ENCODE results near the gene DYNC1I1. TPM values are rescaled to one million over a fixed set of nuclear protein-coding genes. Genes with fewer than 3 reads are reported as not detected.

DYNC1I1 gene
- total and polyA plus RNA-seq, 8 donors = 1.6 to 16.0 (median 9.6) TPM

- ATAC-seq = no peak
- intact Hi-C loops (cut with DNase I) = no loop called here
- TF ChIP-seq CTCF (IDR thresholded peaks at IDR 0.05) = no peak
- Histone ChIP-seq H3K36me3 (no peaks in the 10 kb centered on the region), H3K9me3 (no peaks in the 10 kb centered on the region), H3K4me1 (no peaks in the 10 kb centered on the region), H3K27me3 (no peaks in the 10 kb centered on the region), H3K27ac (no peak overlapping the region), H3K4me3 (no peak overlapping the region)
- DNase-seq = no peak
Measured at GRCh38 chr7:95974108-95974507, 201.8 kb downstream of the DYNC1I1 start.

- no peak overlapping the region for H3K4me3 ChIP-seq
- intact Hi-C loops (cut with DNase I) = no loop called here
- no peak for DNase-seq
- no peak for ATAC-seq
- H3K27me3 ChIP-seq = no peaks in the 10 kb centered on the region
- no peaks in the 10 kb centered on the region for H3K4me1 ChIP-seq
- no peaks in the 10 kb centered on the region for H3K36me3 ChIP-seq
- H3K27ac ChIP-seq = no peak overlapping the region
- no peak for TF ChIP-seq CTCF (IDR thresholded peaks at IDR 0.05)
- no peaks in the 10 kb centered on the region for H3K9me3 ChIP-seq
Measured at GRCh38 chr7:95976369-95977060, 204.2 kb downstream of the DYNC1I1 start.

- ATAC-seq = no peak
- Histone ChIP-seq H3K27ac (no peak overlapping the region), H3K36me3 (no peaks in the 10 kb centered on the region), H3K9me3 (no peaks in the 10 kb centered on the region), H3K4me3 (no peak overlapping the region), H3K27me3 (no peaks in the 10 kb centered on the region), H3K4me1 (no peaks in the 10 kb centered on the region)
- DNase-seq = no peak
- no peak for TF ChIP-seq CTCF (IDR thresholded peaks at IDR 0.05)
- intact Hi-C loops (cut with DNase I) = no loop called here
Measured at GRCh38 chr7:95977994-95978393, 205.6 kb downstream of the DYNC1I1 start.

- TF ChIP-seq CTCF (IDR thresholded peaks at IDR 0.05) = no peak
- Histone ChIP-seq H3K27me3 (no peaks in the 10 kb centered on the region), H3K36me3 (no peaks in the 10 kb centered on the region), H3K4me3 (no peak overlapping the region), H3K9me3 (no peaks in the 10 kb centered on the region), H3K4me1 (no peaks in the 10 kb centered on the region), H3K27ac (no peak overlapping the region)
- ATAC-seq = no peak
- intact Hi-C loops (cut with DNase I) = no loop called here
- DNase-seq = peak in 2 of 4 donors; percentile 59 to 75
Measured at GRCh38 chr7:95980167-95980566, 207.8 kb downstream of the DYNC1I1 start.

- no peak for TF ChIP-seq CTCF (IDR thresholded peaks at IDR 0.05)
- H3K4me1 ChIP-seq = no peaks in the 10 kb centered on the region
- ATAC-seq = no peak
Measured at GRCh38 chr7:95980706-95981105, 208.4 kb downstream of the DYNC1I1 start.

More at GRCh38 chr7:95980706-95981105, 208.4 kb downstream of the DYNC1I1 start:
- Histone ChIP-seq H3K27me3 (no peaks in the 10 kb centered on the region), H3K4me3 (no peak overlapping the region), H3K27ac (no peak overlapping the region), H3K36me3 (no peaks in the 10 kb centered on the region), H3K9me3 (no peaks in the 10 kb centered on the region)
- intact Hi-C loops (cut with DNase I) = no loop called here
- no peak for DNase-seq
